Breast epithelium (tissue), 3 donors: Measurements from ENCODE around the gene CDK6.

Source experiments
- CTCF ChIP-seq, 3 donors: fragments of 450-650 bp; IDR thresholded peaks; one replicate each; pipeline ENCODE4 v1.5.1; 2016 to 2017; ENCODE audit warnings: antibody characterized with exemption in 3 of 3, mild to moderate bottlenecking in 3 of 3, moderate library complexity in 3 of 3
- POLR2AphosphoS5 ChIP-seq, 3 donors: sonication (generic); formaldehyde crosslinking; IDR thresholded peaks; one replicate each; pipeline ENCODE4 v1.6.1; 2017; ENCODE audit warnings: antibody characterized with exemption in 3 of 3

GRCh38 chr7:92714767-92715166 is 121.6 kb downstream of the CDK6 start:
- TF ChIP-seq CTCF (IDR thresholded peaks at IDR 0.05): no peak
- no peak for TF ChIP-seq POLR2AphosphoS5 (IDR thresholded peaks at IDR 0.05)
